Mesenteric fat pad (tissue), 1 donor: ENCODE data around the gene SCYL1. TPM values are rescaled to one million over a fixed set of nuclear protein-coding genes. Genes with fewer than 3 reads are reported as not detected.
"Not testable (repeated sequence)": the region's sequence is repeated elsewhere in the genome, so short reads cannot be mapped to it uniquely, and the experiment has no call there.

Source experiments
- DNase-seq: peaks from one replicate; pipeline ENCODE4 v3.0.0-alpha.2; 2020; ENCODE audit warnings: low spot score
- total RNA-seq: library from RNA; stranded (reverse); fragmentation: NEBNext Ultra II Directional; extraction: Animal tissue kit (Norgen Biotek cat#: 25700); gene quantifications from one replicate; pipeline ENCODE4 v1.2.1, GENCODE V29; 2021
- donor health status: DM: yes; HTN: yes; CAD: no.

SCYL1 gene
- total RNA-seq, 1 donor from 2014 or later = 87.0 TPM

GRCh38 chr11:65504674-65505465 lies 20.0 kb upstream of the SCYL1 start:
- no peak for DNase-seq

- peak; percentile 51 for DNase-seq
These were observed 19.2 kb upstream of the SCYL1 start for GRCh38 chr11:65505466-65506289.

GRCh38 chr11:65506290-65506771 lies 18.6 kb upstream of the SCYL1 start:
- no peak for DNase-seq

- peak; percentile 89 for DNase-seq
These were observed 17.9 kb upstream of the SCYL1 start for GRCh38 chr11:65506772-65507505.

- DNase-seq = peak; percentile 47
These were observed 12.6 kb upstream of the SCYL1 start for GRCh38 chr11:65512311-65512710.

GRCh38 chr11:65516135-65516968 lies 8.5 kb upstream of the SCYL1 start:
- DNase-seq = peak; percentile 87

GRCh38 chr11:65518941-65519549 lies 5.8 kb upstream of the SCYL1 start:
- DNase-seq = not testable (repeated sequence)

- peak; percentile 53 for DNase-seq
These were observed 2.9 kb upstream of the SCYL1 start for GRCh38 chr11:65521777-65522521.

GRCh38 chr11:65522718-65523630 lies 1.9 kb upstream of the SCYL1 start:
- not testable (repeated sequence) for DNase-seq

- peak; percentile 76 for DNase-seq
These were observed 1.3 kb upstream of the SCYL1 start for GRCh38 chr11:65523631-65523968.

- peak; percentile 89 for DNase-seq
These were observed 706 bp upstream of the SCYL1 start for GRCh38 chr11:65524014-65524740.

- DNase-seq = no peak
These were observed 930 bp downstream of the SCYL1 start for GRCh38 chr11:65525546-65526480.

- DNase-seq = no peak
These were observed 1.9 kb downstream of the SCYL1 start for GRCh38 chr11:65526744-65527143.

- DNase-seq = no peak
These were observed 4.0 kb downstream of the SCYL1 start for GRCh38 chr11:65528819-65529350.

- DNase-seq = no peak
These were observed 4.7 kb downstream of the SCYL1 start for GRCh38 chr11:65529475-65530156.

GRCh38 chr11:65530157-65530496 lies 5.2 kb downstream of the SCYL1 start:
- no peak for DNase-seq
